HG03095 (cell line): ENCODE results near the gene RAMP1.

Experiments
- ATAC-seq: cut with Tn5 transposase; IDR thresholded peaks from one replicate; pipeline ENCODE4 v1.9.1; 2021; ENCODE audit warnings: moderate library complexity; ENCODE audit not compliant: unreplicated experiment

The RAMP1 gene

GRCh38 chr2:237894396-237894979 is 35.1 kb downstream of the RAMP1 start:
- no peak for ATAC-seq

GRCh38 chr2:237894986-237895543 is 35.6 kb downstream of the RAMP1 start:
- ATAC-seq, result no peak

DNA sequence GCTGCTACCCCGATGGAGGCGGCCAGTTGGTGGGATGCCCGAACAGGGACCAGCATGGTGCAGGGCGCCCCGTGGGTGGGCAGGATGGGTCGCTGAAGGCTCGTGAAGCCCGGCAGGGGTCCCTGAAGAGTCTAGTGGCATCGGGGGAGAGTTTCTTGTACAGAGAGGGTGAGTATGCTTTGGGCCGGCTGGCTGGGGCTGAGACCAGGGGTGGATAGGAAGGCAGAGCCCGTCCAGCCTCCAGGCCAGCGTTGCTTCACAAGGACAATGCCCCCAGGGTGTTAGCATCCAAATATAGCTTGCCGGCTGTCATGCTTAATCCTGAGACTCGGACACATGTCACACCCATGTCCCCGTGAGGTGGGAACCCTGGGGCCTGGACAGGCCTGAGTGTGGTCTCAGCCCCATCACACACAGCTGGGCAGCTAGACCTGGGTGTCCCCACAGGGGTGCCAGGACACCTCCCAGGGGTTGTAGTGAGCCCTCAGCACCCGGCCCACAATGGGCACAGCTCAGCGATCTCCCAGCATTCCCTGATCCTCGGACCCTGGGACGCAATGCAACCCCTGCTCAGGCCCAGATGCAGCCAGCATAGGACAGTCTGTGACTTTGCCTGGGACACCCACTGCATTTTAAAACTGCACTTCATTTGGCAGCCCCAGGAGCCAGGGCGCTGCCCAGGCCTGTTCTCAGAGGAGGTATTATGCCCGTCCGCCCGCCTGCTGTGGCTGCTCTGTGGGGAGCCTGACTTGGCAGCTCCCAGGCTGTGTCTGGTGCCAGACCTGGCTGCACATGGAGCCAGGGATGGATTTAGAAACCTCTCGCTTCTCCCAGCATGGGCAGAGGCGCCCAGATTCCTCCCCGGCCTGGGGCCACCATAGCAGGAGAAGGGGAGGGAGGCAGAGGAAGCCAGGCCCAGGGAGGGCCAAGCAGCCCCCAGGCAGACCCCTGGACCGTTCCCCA is 36.4 kb downstream of the RAMP1 start:
- no peak for ATAC-seq

DNA sequence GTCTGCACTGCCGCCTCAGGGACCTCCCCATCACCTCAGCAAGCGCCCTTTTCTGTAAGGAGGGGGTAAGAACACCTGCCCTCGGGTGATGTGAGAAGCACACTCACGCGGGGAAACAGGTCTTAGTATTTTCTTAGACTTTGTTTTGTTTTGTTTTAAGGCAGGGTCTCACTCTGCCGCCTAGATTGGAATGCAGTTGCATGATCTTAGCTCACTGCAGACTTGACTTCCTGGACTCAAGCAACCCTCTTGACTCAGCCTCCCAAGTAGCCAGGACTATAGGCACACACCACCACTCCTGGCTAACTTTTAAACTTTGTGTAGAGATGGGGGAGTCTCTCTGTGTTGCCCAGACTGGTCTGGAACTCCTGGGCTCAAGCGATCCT is 37.1 kb downstream of the RAMP1 start:
- ATAC-seq, result no peak

DNA sequence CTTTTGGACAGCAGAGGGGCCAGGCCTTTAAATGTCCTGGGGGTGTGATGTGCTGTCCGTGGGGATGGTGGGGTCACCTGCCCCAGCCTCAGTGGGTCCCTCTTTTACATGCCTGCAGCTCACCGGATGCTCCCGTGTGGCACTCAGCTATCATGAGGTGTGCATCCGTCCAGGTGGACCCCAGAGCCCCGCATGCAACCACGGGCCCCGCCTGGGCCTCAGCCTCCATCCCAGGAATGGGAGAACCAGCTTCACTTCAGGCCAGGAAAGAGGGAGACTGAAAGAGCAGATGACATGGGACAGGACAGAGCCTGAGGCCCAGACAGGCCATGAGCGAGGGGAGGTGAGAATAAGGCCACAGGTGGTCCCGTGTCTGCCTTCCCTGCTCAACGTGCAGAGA is 37.5 kb downstream of the RAMP1 start:
- ATAC-seq, result no peak

- ATAC-seq, result no peak
These were observed 38.6 kb downstream of the RAMP1 start for GRCh38 chr2:237898057-237898414.

DNA sequence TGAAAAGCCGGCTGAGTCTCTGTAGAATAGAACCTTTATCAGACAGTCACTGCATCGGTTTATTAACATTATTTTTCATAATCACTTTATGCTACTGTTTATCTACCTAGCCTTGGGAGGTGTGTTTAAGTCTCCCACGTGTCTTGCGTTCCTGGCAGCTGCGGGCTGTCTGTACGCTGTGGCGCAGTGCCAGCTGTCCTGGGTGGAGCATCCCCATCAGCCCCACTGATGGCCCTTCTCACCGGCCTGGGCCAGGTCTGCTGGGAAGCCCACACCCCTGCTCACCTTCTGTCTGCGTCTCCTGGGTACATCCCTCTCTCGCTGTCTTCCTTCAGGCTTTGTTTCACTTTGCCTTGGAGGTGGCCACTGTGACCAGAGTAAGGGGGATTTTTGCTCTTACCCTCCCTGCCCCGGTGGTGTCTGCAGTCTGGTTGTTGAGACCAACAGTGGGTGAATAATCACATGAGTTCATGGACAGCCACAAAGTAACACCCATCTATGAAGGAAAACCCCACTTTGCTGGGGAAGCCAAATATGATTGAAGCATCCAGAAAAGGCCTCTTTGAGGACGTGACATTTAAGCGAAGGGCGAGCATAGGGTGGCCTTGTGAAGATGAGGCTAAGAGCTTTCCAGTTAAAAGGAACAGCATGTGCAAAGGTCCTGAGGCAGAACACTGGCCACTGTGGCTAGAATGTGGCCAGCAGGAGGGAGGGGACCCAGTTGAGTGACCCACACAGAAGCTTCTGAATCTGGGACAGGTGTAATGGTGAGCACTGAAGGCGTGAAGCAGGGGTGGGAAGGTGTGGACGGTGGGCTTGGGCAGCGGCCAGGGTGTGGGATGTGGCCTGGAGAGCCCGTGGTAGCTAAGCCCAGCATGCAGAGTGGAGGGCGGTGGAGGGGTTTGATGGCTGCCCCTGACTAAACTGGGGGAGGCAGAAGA is 41.7 kb downstream of the RAMP1 start:
- no peak for ATAC-seq

- ATAC-seq, result no peak
These were observed 42.8 kb downstream of the RAMP1 start for GRCh38 chr2:237901932-237902850.

GRCh38 chr2:237904831-237905599 is 45.6 kb downstream of the RAMP1 start:
- no peak for ATAC-seq

- no peak for ATAC-seq
These were observed 47.7 kb downstream of the RAMP1 start for GRCh38 chr2:237907144-237907543.

- ATAC-seq, result no peak
These were observed 49.8 kb downstream of the RAMP1 start for GRCh38 chr2:237909075-237909695.

GRCh38 chr2:237909801-237910475 is 50.5 kb downstream of the RAMP1 start:
- ATAC-seq, result no peak

DNA sequence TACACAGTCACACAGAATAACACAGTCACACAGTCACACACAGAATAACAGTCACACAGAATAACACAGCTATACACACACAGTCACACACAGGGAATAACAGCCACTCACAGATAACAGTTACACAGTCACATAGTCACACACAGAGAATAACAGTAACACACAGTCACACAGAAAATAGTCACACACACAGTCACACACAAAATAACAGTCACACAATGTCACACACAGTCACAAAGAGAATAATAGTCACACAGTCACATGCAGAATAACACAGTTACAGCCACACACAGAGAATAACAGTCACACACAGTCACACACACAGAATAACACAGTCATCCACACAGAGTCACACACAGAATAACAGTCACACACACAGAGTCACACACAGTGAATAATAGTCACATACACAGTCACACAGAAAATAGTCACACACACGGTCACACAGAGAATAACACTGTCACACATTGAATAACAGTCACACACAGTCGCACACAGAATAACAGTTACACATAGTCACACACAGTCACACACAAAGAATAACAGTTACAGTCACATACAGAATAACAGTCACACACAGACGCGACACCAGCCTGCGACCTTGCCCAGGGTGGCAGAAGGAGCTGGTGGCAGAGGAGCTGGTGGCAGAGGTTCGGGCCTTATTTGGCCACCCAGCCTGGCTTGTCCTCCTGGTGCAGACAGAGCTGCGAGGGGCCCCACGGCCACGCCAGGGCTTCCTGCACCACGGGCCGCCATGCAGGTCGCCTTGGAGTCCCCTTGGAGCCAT is 51.3 kb downstream of the RAMP1 start:
- ATAC-seq, result no peak

DNA sequence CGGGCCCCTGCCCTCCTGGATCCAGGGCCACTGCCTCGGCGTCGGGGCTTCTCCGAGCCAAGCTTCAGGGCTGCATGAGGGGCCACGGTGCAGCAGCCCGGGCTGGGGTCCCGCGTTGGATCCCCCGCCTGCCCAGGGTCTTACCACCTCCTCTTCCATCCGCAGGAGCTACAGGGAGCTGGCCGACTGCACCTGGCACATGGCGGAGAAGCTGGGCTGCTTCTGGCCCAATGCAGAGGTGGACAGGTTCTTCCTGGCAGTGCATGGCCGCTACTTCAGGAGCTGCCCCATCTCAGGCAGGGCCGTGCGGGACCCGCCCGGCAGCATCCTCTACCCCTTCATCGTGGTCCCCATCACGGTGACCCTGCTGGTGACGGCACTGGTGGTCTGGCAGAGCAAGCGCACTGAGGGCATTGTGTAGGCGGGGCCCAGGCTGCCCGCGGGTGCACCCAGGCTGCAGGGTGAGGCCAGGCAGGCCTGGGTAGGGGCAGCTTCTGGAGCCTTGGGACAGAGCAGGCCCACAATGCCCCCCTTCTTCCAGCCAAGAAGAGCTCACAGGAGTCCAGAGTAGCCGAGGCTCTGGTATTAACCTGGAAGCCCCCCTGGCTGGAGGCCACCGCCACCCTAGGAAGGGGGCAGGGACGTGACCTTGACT is 52.1 kb downstream of the RAMP1 start:
- ATAC-seq, result no peak

- ATAC-seq, result no peak
These were observed 53.1 kb downstream of the RAMP1 start for GRCh38 chr2:237912271-237913192.
